Osteoblast (primary cell): ENCODE data around the gene TCEA2. TPM values are rescaled to one million over a fixed set of nuclear protein-coding genes. Genes with fewer than 3 reads are reported as not detected.

Source experiments
- DNase-seq: peaks from one replicate; pipeline ENCODE4 v3.0.0; 2011; ENCODE audit warnings: low spot score, mixed read lengths; ENCODE audit not compliant: insufficient read length; ENCODE audit errors: missing footprints
- H2AFZ ChIP-seq: 2 replicates; pipeline ENCODE4 v1.6.0; 2011; ENCODE audit warnings: mild to moderate bottlenecking, low read length
- H3K27ac ChIP-seq: 2 replicates; pipeline ENCODE4 v1.5.1; 2011; ENCODE audit warnings: mild to moderate bottlenecking, low read depth, low read length, moderate library complexity
- H3K27me3 ChIP-seq: 2 replicates; pipeline ENCODE4 v1.6.0; 2012; ENCODE audit warnings: mild to moderate bottlenecking, control low read depth, inconsistent platforms, low read length, moderate library complexity; ENCODE audit not compliant: insufficient read depth
- H3K36me3 ChIP-seq: 2 replicates; pipeline ENCODE4 v1.5.1; 2011; ENCODE audit warnings: mild to moderate bottlenecking, low read length, control low read depth, moderate library complexity; ENCODE audit not compliant: insufficient read depth
- H3K4me1 ChIP-seq: 2 replicates; pipeline ENCODE4 v1.5.1; 2011; ENCODE audit warnings: mild to moderate bottlenecking, low read length, control low read depth, moderate library complexity; ENCODE audit not compliant: insufficient read depth
- H3K4me2 ChIP-seq: 2 replicates; pipeline ENCODE4 v1.6.0; 2011; ENCODE audit warnings: mild to moderate bottlenecking, low read length; ENCODE audit not compliant: insufficient read depth
- H3K4me3 ChIP-seq: fragments of 200-600 bp; sonication (generic); 3 replicates; pipeline ENCODE4 v1.5.1; 2012; ENCODE audit warnings: mild to moderate bottlenecking, low read length, inconsistent platforms; ENCODE audit not compliant: insufficient read depth
- H3K79me2 ChIP-seq: 2 replicates; pipeline ENCODE4 v1.6.0; 2012; ENCODE audit warnings: mild to moderate bottlenecking, low read length, control low read depth, inconsistent platforms; ENCODE audit not compliant: insufficient read depth
- H3K9me3 ChIP-seq: 2 replicates; pipeline ENCODE4 v1.5.1; 2011; ENCODE audit warnings: low read depth, low read length, control low read depth
- H4K20me1 ChIP-seq: 2 replicates; pipeline ENCODE4 v1.6.0; 2012; ENCODE audit warnings: mild to moderate bottlenecking, low read length, control low read depth; ENCODE audit not compliant: insufficient read depth
- total RNA-seq: library from RNA; depleted of rRNA; stranded (reverse); fragments of >200 nt; gene quantifications from 2 replicates; pipeline ENCODE4 v1.2.3, GENCODE V29; 2012
- TF ChIP-seq, protein P1 (sequence below): IDR thresholded peaks from 2 replicates; pipeline ENCODE4 v1.5.1; 2011; ENCODE audit warnings: mild to moderate bottlenecking, low read depth, low read length, moderate library complexity; ENCODE audit errors: extremely low read depth

Gene TCEA2
- total RNA-seq, 1 donor: 31.5 TPM

DNA sequence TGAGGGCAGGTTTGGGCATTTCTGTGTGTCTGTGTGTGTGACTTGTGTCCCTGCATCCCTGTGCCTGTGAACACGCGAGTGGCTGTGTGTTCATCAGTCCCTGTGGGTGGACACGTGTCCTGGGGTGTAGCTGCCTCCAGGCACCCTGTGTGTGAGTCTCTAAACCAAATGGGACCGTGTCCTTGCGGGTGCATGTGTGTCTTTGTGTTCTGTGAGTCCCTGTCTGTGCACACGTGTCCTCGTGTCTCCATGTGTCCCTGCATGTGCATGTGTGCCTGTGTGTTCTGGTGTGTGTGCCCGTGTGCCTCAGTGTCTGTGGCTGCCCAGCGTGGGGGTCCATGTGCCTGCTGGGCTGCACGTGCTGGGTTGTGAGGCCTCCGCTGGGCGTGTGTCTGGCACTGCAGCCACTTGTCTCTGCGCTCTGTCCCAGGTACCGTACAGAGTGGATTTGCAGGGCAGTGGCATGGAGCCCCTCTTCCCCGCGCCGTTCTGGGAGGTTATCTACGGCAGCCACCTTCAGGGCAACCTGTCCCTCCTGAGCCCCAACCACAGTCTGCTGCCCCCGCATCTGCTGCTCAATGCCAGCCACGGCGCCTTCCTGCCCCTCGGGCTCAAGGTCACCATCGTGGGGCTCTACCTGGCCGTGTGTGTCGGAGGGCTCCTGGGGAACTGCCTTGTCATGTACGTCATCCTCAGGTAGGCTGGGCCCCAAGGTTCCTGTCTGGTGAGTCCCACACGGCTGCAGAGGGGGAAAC, 29.4 kb downstream of the TCEA2 start:
- no peak overlapping the region for H2AFZ ChIP-seq
- no peaks in the 10 kb centered on the region for H4K20me1 ChIP-seq
- no peak for DNase-seq

DNA sequence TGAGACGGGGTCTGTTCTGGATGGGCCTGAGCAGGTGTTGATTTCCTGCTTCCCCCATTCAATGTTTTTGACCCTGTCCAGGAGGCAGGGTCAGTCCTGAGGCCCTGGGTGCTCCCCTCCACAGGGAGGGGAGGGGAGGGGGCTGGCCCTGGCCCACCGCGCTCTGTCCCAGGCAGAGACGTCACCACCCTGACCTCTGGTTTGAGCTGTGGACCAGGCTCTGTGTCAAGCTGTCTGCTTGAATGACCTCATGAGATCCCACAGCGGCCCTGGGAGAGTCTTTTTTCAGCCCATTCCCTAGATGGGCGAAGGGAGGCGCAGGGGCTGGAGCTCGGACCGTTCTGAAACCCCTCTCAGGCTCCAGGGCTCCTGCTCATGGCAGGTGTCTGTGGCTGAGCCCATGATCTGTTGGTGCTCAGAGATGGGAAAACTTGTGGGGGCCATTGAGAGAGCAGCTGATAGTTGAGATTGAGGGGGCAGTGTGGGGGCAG, 30.1 kb downstream of the TCEA2 start:
- no peaks in the 10 kb centered on the region for H3K36me3 ChIP-seq
- H3K27me3 ChIP-seq: no peaks in the 10 kb centered on the region
- no peak overlapping the region for H2AFZ ChIP-seq
- no peaks in the 10 kb centered on the region for H3K79me2 ChIP-seq
- no peaks in the 10 kb centered on the region for H4K20me1 ChIP-seq
- no peaks in the 10 kb centered on the region for H3K4me1 ChIP-seq
- no peaks in the 10 kb centered on the region for H3K9me3 ChIP-seq
- TF ChIP-seq, protein P1, sequence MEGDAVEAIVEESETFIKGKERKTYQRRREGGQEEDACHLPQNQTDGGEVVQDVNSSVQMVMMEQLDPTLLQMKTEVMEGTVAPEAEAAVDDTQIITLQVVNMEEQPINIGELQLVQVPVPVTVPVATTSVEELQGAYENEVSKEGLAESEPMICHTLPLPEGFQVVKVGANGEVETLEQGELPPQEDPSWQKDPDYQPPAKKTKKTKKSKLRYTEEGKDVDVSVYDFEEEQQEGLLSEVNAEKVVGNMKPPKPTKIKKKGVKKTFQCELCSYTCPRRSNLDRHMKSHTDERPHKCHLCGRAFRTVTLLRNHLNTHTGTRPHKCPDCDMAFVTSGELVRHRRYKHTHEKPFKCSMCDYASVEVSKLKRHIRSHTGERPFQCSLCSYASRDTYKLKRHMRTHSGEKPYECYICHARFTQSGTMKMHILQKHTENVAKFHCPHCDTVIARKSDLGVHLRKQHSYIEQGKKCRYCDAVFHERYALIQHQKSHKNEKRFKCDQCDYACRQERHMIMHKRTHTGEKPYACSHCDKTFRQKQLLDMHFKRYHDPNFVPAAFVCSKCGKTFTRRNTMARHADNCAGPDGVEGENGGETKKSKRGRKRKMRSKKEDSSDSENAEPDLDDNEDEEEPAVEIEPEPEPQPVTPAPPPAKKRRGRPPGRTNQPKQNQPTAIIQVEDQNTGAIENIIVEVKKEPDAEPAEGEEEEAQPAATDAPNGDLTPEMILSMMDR: no peak
- H3K4me3 ChIP-seq: no peak overlapping the region
- no peak for DNase-seq
- H3K27ac ChIP-seq: no peak overlapping the region
- H3K4me2 ChIP-seq: no peak overlapping the region

More for the DNA sequence above, 29.4 kb downstream of the TCEA2 start:
- Histone ChIP-seq H3K4me2 (no peak overlapping the region), H3K36me3 (no peaks in the 10 kb centered on the region), H3K4me1 (no peaks in the 10 kb centered on the region), H3K79me2 (no peaks in the 10 kb centered on the region), H3K4me3 (no peak overlapping the region), H3K9me3 (no peaks in the 10 kb centered on the region), H3K27me3 (peaks cover 2% of the 10 kb centered on the region), H3K27ac (no peak overlapping the region)
- TF ChIP-seq, protein P1: no peak

- TF ChIP-seq, protein P1: no peak
- H3K4me2 ChIP-seq: no peak overlapping the region
- peaks cover 2% of the 10 kb centered on the region for H3K27me3 ChIP-seq
- no peak overlapping the region for H2AFZ ChIP-seq
- H3K4me1 ChIP-seq: no peaks in the 10 kb centered on the region
- no peaks in the 10 kb centered on the region for H3K9me3 ChIP-seq
- H3K27ac ChIP-seq: no peak overlapping the region
- no peaks in the 10 kb centered on the region for H3K79me2 ChIP-seq
- H4K20me1 ChIP-seq: no peaks in the 10 kb centered on the region
- H3K4me3 ChIP-seq: no peak overlapping the region
- H3K36me3 ChIP-seq: no peaks in the 10 kb centered on the region
- DNase-seq: no peak
Measured at GRCh38 chr20:64095455-64095854, 32.5 kb downstream of the TCEA2 start.

DNA sequence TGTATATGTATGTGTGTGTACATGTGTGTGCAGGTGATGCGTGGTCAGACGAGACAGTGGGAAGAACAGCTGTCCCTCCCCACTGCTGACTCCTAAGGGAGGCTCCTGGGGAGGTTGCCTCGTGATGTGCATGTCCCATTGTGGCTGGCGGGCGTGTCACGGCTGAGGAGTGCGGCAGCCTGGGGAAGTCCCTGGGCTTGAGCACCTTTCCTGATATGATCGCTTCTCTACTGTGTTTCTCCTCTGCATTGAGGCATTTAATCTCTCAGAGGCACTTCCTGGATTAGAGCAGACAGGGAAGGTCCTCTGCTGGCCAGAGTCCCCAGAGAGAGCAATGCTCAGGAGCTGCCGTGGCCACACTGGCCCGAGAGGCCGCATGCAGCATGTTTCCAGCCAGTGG, 32.9 kb downstream of the TCEA2 start:
- Histone ChIP-seq H3K27me3 (peaks cover 7% of the 10 kb centered on the region), H3K9me3 (no peaks in the 10 kb centered on the region), H3K4me3 (no peak overlapping the region), H3K27ac (no peak overlapping the region), H4K20me1 (no peaks in the 10 kb centered on the region), H3K36me3 (no peaks in the 10 kb centered on the region), H3K4me2 (no peak overlapping the region), H3K79me2 (no peaks in the 10 kb centered on the region), H3K4me1 (no peaks in the 10 kb centered on the region), H2AFZ (no peak overlapping the region)
- TF ChIP-seq, protein P1: no peak
- DNase-seq: no peak
